Coronary artery (tissue), 2 donors: ENCODE data around the gene AP3B1.

Source experiments
- DNase-seq: peaks from one replicate; pipeline ENCODE4 v3.0.0-alpha.2; 2017; ENCODE audit warnings: low spot score
- H3K27ac ChIP-seq, 2 donors: fragments of 200-600 bp; sonication (generic); one replicate each; pipeline ENCODE4 v1.5.1; 2016 to 2019
- H3K4me3 ChIP-seq: fragments of 200-600 bp; sonication (generic); 2 replicates; pipeline ENCODE4 v1.5.1; 2016; ENCODE audit warnings: mild to moderate bottlenecking, moderate library complexity
- CTCF ChIP-seq: fragments of 200-600 bp; sonication (generic); IDR thresholded peaks from one replicate; pipeline ENCODE4 v1.5.1; 2019; ENCODE audit warnings: antibody characterized with exemption

Gene AP3B1

GRCh38 chr5:78318337-78318736, 23.8 kb upstream of the AP3B1 start:
- TF ChIP-seq CTCF, result no peak
- H3K27ac ChIP-seq, result no peak overlapping the region
- DNase-seq, result no peak
- no peak overlapping the region for H3K4me3 ChIP-seq

- Histone ChIP-seq H3K4me3 (no peak overlapping the region), H3K27ac (no peak overlapping the region)
- no peak for DNase-seq
- TF ChIP-seq CTCF, result no peak
Measured at GRCh38 chr5:78317515-78317914, 23.0 kb upstream of the AP3B1 start.

GRCh38 chr5:78308703-78309102, 14.2 kb upstream of the AP3B1 start:
- Histone ChIP-seq H3K27ac (no peak overlapping the region), H3K4me3 (no peak overlapping the region)
- no peak for TF ChIP-seq CTCF
- DNase-seq, result no peak

GRCh38 chr5:78300464-78301045, 6.1 kb upstream of the AP3B1 start:
- Histone ChIP-seq H3K4me3 (no peak overlapping the region), H3K27ac (no peak overlapping the region)
- TF ChIP-seq CTCF, result peak; percentile 17
- no peak for DNase-seq

- peak overlapping the region; percentile 89 to 94 for H3K27ac ChIP-seq
- TF ChIP-seq CTCF, result no peak
- DNase-seq, result no peak
- H3K4me3 ChIP-seq, result peak overlapping the region; percentile 97
Measured at GRCh38 chr5:78295035-78295961, 800 bp upstream of the AP3B1 start.

- H3K27ac ChIP-seq, result peak overlapping the region; percentile 89 to 94
- DNase-seq, result no peak
- TF ChIP-seq CTCF, result no peak
- peak overlapping the region; percentile 97 for H3K4me3 ChIP-seq
Measured at GRCh38 chr5:78293851-78294247, 649 bp downstream of the AP3B1 start.

GRCh38 chr5:78291687-78292086, 2.8 kb downstream of the AP3B1 start:
- no peak for DNase-seq
- Histone ChIP-seq H3K27ac (no peak overlapping the region), H3K4me3 (no peak overlapping the region)
- TF ChIP-seq CTCF, result no peak
